ENCODE data around the gene EDIL3. TPM values are rescaled to one million over a fixed set of nuclear protein-coding genes. Genes with fewer than 3 reads are reported as not detected.
A peak's percentile ranks its signal among the peaks of the same experiment; 100 is the strongest.

Gene EDIL3
- total and polyA plus RNA-seq, 12 donors, result 4.6 to 59.7 (median 13.7) TPM

DNA sequence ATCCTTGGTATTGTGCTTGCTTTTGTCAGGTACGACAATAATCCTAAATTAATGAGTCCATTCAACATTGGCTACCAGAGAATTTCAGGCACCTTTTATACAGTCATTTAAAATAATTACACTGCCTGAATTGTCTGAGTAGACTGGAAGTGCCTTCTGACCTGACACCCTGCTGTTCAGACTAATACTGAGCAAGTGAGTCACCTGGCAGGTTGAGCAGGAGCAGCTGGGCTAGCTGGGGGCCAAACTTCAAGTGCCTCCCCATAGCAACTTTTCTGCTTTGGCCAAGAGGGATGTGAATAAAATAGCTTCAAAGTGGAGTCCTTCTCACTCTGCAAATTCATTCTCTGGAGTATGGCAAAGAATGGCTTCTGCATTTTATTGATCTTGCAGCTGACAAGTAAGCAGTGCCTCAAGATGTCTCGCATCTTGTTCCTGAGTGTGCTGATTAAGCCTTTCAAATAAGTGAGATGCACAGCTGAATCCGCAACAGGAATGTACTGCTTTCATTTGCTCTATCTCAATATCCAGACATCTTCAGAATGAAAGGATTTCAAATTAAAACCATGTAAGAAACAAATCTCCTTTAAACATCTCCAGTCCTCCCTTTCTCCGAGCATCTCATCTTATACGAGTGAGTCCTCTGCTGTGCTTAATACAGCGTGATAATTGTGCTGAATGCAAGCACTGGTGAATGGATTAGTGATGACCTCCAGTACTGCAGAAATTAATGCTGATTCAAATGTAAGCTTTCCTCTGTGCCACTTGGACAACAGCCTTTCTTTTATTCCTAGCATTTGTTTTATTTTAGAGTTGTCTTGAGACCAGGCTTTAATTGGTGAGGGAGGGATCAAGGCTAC, 271.2 kb downstream of the EDIL3 start:
- Histone ChIP-seq H3K4me3 (no peak overlapping the region), H3K27me3 (no peaks in the 10 kb centered on the region), H3K4me1 (replicated peaks in 1 of 2) (no peaks in the 10 kb centered on the region), H3K27ac (no peak overlapping the region), H3K9me3 (replicated peaks in 1 of 3) (no peaks in the 10 kb centered on the region), H3K36me3 (replicated peaks in 1 of 2) (no peaks in the 10 kb centered on the region)
- TF ChIP-seq POLR2A (IDR thresholded peaks at IDR 0.05), result no peak
- TF ChIP-seq, protein P1, sequence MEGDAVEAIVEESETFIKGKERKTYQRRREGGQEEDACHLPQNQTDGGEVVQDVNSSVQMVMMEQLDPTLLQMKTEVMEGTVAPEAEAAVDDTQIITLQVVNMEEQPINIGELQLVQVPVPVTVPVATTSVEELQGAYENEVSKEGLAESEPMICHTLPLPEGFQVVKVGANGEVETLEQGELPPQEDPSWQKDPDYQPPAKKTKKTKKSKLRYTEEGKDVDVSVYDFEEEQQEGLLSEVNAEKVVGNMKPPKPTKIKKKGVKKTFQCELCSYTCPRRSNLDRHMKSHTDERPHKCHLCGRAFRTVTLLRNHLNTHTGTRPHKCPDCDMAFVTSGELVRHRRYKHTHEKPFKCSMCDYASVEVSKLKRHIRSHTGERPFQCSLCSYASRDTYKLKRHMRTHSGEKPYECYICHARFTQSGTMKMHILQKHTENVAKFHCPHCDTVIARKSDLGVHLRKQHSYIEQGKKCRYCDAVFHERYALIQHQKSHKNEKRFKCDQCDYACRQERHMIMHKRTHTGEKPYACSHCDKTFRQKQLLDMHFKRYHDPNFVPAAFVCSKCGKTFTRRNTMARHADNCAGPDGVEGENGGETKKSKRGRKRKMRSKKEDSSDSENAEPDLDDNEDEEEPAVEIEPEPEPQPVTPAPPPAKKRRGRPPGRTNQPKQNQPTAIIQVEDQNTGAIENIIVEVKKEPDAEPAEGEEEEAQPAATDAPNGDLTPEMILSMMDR (IDR thresholded peaks at IDR 0.05), result no peak
- DNase-seq, result no peak
- intact Hi-C loops (cut with DNase I), result no loop called here
- WGBS, 4 donors, result 81 to 86% (median 81%) methylated on average over 6 of the region's 6 CpGs

DNA sequence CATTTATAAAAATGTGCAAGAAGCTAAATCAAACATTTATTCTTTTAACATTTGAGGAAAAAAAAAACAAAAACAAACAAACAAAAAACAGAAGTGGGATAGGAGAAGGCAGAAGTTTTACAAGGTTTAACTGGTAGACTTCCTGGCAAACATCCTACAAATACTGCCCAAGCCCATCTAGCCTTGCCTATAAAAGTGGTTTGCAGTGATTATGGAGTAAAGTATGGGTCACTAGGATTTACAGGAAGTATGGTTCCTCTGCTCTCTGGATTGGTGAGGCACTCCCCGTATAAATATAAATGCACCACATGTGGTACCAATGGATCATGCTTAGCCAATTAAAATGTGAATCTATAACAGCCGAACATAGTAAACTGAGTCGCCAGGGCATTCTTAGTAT, 291.9 kb downstream of the EDIL3 start:
- no peak for DNase-seq
- Histone ChIP-seq H3K4me1 (replicated peaks in 1 of 2) (no peaks in the 10 kb centered on the region), H3K4me3 (no peak overlapping the region), H3K36me3 (replicated peaks in 1 of 2) (no peaks in the 10 kb centered on the region), H3K27me3 (no peaks in the 10 kb centered on the region), H3K9me3 (replicated peaks in 1 of 3) (no peaks in the 10 kb centered on the region), H3K27ac (no peak overlapping the region)
- intact Hi-C loops (cut with DNase I), result no loop called here
- TF ChIP-seq, protein P1 (IDR thresholded peaks at IDR 0.05), result no peak
- no peak for TF ChIP-seq POLR2A (IDR thresholded peaks at IDR 0.05)
- WGBS, 4 donors, result 82 to 90% (median 87%) methylated on average over 3 of the region's 3 CpGs

DNA sequence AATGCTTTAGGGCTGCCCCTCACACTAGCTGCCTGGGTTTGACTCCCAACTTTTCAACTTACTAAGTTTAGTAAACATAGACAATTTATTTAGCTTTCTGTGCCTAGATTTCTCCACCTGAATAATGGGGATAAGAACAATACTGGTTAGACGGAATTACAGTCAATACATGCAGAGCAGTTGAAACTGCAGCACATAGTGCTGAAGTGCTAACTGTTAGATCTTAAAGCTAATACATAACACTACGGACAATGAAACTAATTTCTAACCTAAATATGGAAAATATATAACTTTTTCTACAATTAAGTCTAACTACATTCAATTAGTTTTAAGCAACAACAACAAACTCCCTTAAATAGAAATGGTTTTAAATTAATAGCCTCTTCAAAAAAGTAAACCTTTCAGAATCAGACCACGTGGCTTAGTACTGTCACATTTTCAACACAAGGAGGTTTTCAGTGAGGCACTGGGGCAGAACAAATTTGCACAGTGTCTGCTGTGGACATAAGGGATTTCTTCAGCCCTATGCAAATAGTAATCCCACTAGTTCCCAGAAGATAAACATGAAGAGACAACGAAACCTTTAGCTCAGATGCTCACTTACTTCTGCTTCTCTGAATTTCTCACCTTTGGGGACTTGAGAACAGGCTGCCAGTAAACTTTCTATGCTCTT, 293.4 kb downstream of the EDIL3 start:
- no peak overlapping the region for H3K27ac ChIP-seq
- DNase-seq, result no peak
- TF ChIP-seq, protein P1 (IDR thresholded peaks at IDR 0.05), result no peak
- no peak for TF ChIP-seq POLR2A (IDR thresholded peaks at IDR 0.05)
- no peaks in the 10 kb centered on the region for H3K36me3 ChIP-seq (replicated peaks in 1 of 2)
- H3K4me3 ChIP-seq, result no peak overlapping the region
- H3K4me1 ChIP-seq (replicated peaks in 1 of 2), result no peaks in the 10 kb centered on the region
- H3K27me3 ChIP-seq, result no peaks in the 10 kb centered on the region
- intact Hi-C loops (cut with DNase I), result no loop called here
- no peaks in the 10 kb centered on the region for H3K9me3 ChIP-seq (replicated peaks in 1 of 3)
- 69 to 75% (median 72%) methylated on average over 4 of the region's 4 CpGs for WGBS, 4 donors

DNA sequence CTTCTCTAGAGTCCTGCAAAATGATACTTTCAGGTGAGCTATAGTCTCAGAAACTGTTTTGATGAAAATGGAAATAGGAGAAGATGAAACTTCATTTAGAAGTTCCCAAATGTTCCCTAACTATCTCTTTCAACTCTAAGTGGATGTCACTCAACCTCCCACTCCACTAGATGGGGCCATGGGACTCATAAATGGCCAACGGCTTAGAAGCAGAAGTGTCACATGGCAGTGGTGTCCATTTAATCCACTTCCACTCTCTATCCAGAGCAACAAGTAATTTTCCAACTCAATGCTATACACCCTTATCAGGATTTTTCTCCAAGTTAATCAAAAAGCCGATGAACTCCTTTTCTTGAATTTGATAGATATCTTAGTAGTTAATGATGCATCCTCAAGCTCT, 295.7 kb downstream of the EDIL3 start:
- no peak overlapping the region for H3K4me3 ChIP-seq
- no peaks in the 10 kb centered on the region for H3K27me3 ChIP-seq
- no peak for TF ChIP-seq POLR2A (IDR thresholded peaks at IDR 0.05)
- TF ChIP-seq, protein P1 (IDR thresholded peaks at IDR 0.05), result peak in 3 of 6 experiments; percentile 11 to 15 (median 14)
- 43 to 63% (median 57%) methylated on average over 2 of the region's 2 CpGs for WGBS, 4 donors
- intact Hi-C loops (cut with DNase I), result no loop called here
- no peaks in the 10 kb centered on the region for H3K9me3 ChIP-seq (replicated peaks in 1 of 3)
- H3K4me1 ChIP-seq (replicated peaks in 1 of 2), result no peaks in the 10 kb centered on the region
- no peak overlapping the region for H3K27ac ChIP-seq
- H3K36me3 ChIP-seq (replicated peaks in 1 of 2), result no peaks in the 10 kb centered on the region
- DNase-seq, result peak in 5 of 7 donors; percentile 10 to 55 (median 18)
